Natural killer cell (primary cell): ENCODE results near the gene SLC8B1. TPM values are rescaled to one million over a fixed set of nuclear protein-coding genes. Genes with fewer than 3 reads are reported as not detected.
A peak's percentile ranks its signal among the peaks of the same experiment; 100 is the strongest.

ENCODE experiments used
- ATAC-seq, 3 donors: fragments of 150-1000 bp in 2 of 3; fragments of 200-7000 bp in 1 of 3; cut with Tn5 transposase; 1 replicate in 1 of 3; 2 replicates in 2 of 3; pipeline ENCODE4 v1.10.0; 2021; ENCODE audit warnings: mild to moderate bottlenecking in 2 of 3, moderate library complexity in 2 of 3
- DNase-seq, 2 donors: peaks; one replicate each; pipeline versions ENCODE4 v3.0.0 to v3.0.0-alpha.2; 2013 to 2021; ENCODE audit warnings: mixed read lengths in 1 of 2
- H3K27ac ChIP-seq: one replicate; pipeline ENCODE4 v1.5.1; 2013; ENCODE audit warnings: mild to moderate bottlenecking, low read length
- H3K27me3 ChIP-seq: one replicate; pipeline ENCODE4 v1.6.1; 2013; ENCODE audit warnings: low read length; ENCODE audit not compliant: control insufficient read depth, insufficient read depth
- H3K36me3 ChIP-seq: one replicate; pipeline ENCODE4 v1.6.1; 2013; ENCODE audit warnings: low read length; ENCODE audit not compliant: control insufficient read depth, insufficient read depth
- H3K4me1 ChIP-seq: one replicate; pipeline ENCODE4 v1.6.1; 2013; ENCODE audit warnings: low read length; ENCODE audit not compliant: control insufficient read depth, insufficient read depth
- H3K4me3 ChIP-seq: one replicate; pipeline ENCODE4 v1.5.1; 2013; ENCODE audit warnings: low read length
- H3K9me3 ChIP-seq: one replicate; pipeline ENCODE4 v1.6.1; 2013; ENCODE audit warnings: low read length; ENCODE audit not compliant: control insufficient read depth, insufficient read depth
- H3K27ac Mint-ChIP-seq, 2 donors: one replicate each; pipeline ENCODE4 v1.8.0; 2022; ENCODE audit warnings: mild to moderate bottlenecking in 2 of 2, mixed read lengths in 2 of 2, moderate library complexity in 1 of 2
- H3K27me3 Mint-ChIP-seq, 2 donors: one replicate each; pipeline ENCODE4 v1.8.0; 2022; ENCODE audit warnings: low read depth in 2 of 2, mixed read lengths in 2 of 2
- H3K36me3 Mint-ChIP-seq: one replicate; pipeline ENCODE4 v1.8.0; 2022; ENCODE audit warnings: mixed read lengths
- H3K4me1 Mint-ChIP-seq, 2 donors: one replicate each; pipeline ENCODE4 v1.8.0; 2022; ENCODE audit warnings: mixed read lengths in 2 of 2
- H3K4me3 Mint-ChIP-seq: one replicate; pipeline ENCODE4 v1.8.0; 2022; ENCODE audit warnings: mild to moderate bottlenecking, moderate library complexity, mixed read lengths
- H3K9me3 Mint-ChIP-seq, 2 donors: one replicate each; pipeline ENCODE4 v1.8.0; 2022; ENCODE audit warnings: mixed read lengths in 2 of 2
- WGBS: methylation state at CpG from one replicate; pipeline ENCODE4 v1.1.7; 2013; ENCODE audit warnings: missing lambda C conversion rate; ENCODE audit not compliant: insufficient coverage; 5-methylcytosine and 5-hydroxymethylcytosine counted together
- intact Hi-C: fragments of 100-400 bp; cut with micrococcal nuclease; formaldehyde crosslinking; loops from one replicate; pipeline ENCODE4 v1.14.2; 2022
- total RNA-seq, 4 donors: library from RNA; stranded (reverse); fragments of 120-200 nt in 1 of 4; gene quantifications; one replicate each; pipeline versions ENCODE4 v1.2.3 to v1.2.4, GENCODE V29; 2013 to 2022
- TF ChIP-seq, protein P1 (sequence below): fragments of 200-600 bp; IDR thresholded peaks from one replicate; pipeline ENCODE4 v1.8.0; 2022; ENCODE audit warnings: antibody characterized with exemption

The SLC8B1 gene
- total RNA-seq, 3 donors from 2014 or later (not counting 1 experiment from before 2014, with no cell fraction given): 26.1 to 34.4 (median 31.2) TPM

DNA sequence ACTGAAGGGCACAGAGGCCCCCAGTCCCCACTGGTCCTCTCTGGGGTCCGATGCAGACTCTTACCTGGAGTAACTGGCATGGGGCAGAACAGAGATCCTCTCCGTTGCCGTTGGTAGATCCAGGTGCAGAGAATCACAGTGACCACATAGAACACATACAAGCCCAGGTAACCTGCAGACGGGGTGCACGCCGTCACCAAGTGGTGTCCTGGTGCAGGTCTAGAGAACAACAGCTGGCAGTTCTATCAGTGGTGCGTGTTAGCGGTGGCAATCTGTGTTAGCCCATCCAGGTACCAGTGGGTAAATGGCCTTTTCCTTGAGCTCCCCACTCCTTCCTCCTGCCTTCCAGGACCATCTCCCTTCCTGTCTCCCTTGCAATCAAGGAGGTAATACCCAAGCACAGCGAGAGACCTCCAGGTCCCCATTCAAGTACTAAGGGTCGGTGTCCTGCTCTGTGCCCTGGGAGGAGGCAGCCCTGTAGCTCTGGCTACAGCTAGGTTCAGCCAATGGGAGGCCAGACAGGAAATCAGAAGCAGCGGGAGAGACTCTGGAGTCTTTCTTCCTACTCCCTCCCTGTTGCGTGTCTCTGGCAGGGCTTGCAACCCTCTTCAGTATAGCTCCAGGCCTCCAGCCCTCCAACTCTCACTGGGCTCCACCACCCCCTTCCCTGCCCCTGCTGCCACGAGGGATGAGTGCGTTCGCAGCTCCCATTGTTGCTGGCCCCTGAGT lies 15.8 kb downstream of the SLC8B1 start:
- peaks cover 36% of the 10 kb centered on the region for H3K36me3 ChIP-seq
- no peak overlapping the region for H3K4me3 ChIP-seq
- no peaks in the 10 kb centered on the region for H3K36me3 Mint-ChIP-seq
- no peaks in the 10 kb centered on the region for H3K4me1 ChIP-seq
- H3K27me3 Mint-ChIP-seq: no peaks in the 10 kb centered on the region
- peaks cover 7 to 12% of the 10 kb centered on the region in 2 donors for H3K4me1 Mint-ChIP-seq
- no peak overlapping the region for H3K4me3 Mint-ChIP-seq
- no peaks in the 10 kb centered on the region for H3K9me3 Mint-ChIP-seq
- WGBS: 99% methylated on average over 15 of the region's 15 CpGs
- no peaks in the 10 kb centered on the region for H3K27me3 ChIP-seq
- H3K9me3 ChIP-seq: no peaks in the 10 kb centered on the region
- TF ChIP-seq, protein P1, sequence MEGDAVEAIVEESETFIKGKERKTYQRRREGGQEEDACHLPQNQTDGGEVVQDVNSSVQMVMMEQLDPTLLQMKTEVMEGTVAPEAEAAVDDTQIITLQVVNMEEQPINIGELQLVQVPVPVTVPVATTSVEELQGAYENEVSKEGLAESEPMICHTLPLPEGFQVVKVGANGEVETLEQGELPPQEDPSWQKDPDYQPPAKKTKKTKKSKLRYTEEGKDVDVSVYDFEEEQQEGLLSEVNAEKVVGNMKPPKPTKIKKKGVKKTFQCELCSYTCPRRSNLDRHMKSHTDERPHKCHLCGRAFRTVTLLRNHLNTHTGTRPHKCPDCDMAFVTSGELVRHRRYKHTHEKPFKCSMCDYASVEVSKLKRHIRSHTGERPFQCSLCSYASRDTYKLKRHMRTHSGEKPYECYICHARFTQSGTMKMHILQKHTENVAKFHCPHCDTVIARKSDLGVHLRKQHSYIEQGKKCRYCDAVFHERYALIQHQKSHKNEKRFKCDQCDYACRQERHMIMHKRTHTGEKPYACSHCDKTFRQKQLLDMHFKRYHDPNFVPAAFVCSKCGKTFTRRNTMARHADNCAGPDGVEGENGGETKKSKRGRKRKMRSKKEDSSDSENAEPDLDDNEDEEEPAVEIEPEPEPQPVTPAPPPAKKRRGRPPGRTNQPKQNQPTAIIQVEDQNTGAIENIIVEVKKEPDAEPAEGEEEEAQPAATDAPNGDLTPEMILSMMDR: no peak
- H3K27ac Mint-ChIP-seq: no peak overlapping the region
- no peak for DNase-seq
- intact Hi-C loops: no loop called here
- ATAC-seq: no peak
- H3K27ac ChIP-seq: no peak overlapping the region

- Mint-ChIP-seq H3K27me3 (no peaks in the 10 kb centered on the region), H3K27ac (no peak overlapping the region), H3K9me3 (no peaks in the 10 kb centered on the region), H3K36me3 (no peaks in the 10 kb centered on the region), H3K4me1 (peaks cover 7 to 11% of the 10 kb centered on the region in 2 donors), H3K4me3 (no peak overlapping the region)
- H3K27me3 ChIP-seq: no peaks in the 10 kb centered on the region
- H3K36me3 ChIP-seq: peaks cover 38% of the 10 kb centered on the region
- ATAC-seq (peak in 1 of 3 donors; percentile 28), DNase-seq (no peak)
- no peak overlapping the region for H3K4me3 ChIP-seq
- H3K27ac ChIP-seq: no peak overlapping the region
- 98% methylated on average over 4 of the region's 4 CpGs for WGBS
- TF ChIP-seq, protein P1: no peak
- no peaks in the 10 kb centered on the region for H3K4me1 ChIP-seq
- H3K9me3 ChIP-seq: no peaks in the 10 kb centered on the region
- intact Hi-C loops: no loop called here
Observed at GRCh38 chr12:113318046-113318656, 16.8 kb downstream of the SLC8B1 start.

- no peaks in the 10 kb centered on the region for H3K9me3 ChIP-seq
- H3K27me3 ChIP-seq: no peaks in the 10 kb centered on the region
- intact Hi-C loops: no loop called here
- H3K4me1 ChIP-seq: no peaks in the 10 kb centered on the region
- Mint-ChIP-seq H3K4me1 (peaks cover 0 to under 1% of the 10 kb centered on the region in 2 donors), H3K9me3 (no peaks in the 10 kb centered on the region), H3K27me3 (no peaks in the 10 kb centered on the region), H3K4me3 (no peak overlapping the region), H3K27ac (no peak overlapping the region), H3K36me3 (no peaks in the 10 kb centered on the region)
- TF ChIP-seq, protein P1: no peak
- no peak overlapping the region for H3K27ac ChIP-seq
- ATAC-seq: no peak
- peaks cover 41% of the 10 kb centered on the region for H3K36me3 ChIP-seq
- no peak for DNase-seq
- WGBS: 98% methylated on average over 5 of the region's 6 CpGs
- no peak overlapping the region for H3K4me3 ChIP-seq
Observed at GRCh38 chr12:113317122-113317521, 17.8 kb downstream of the SLC8B1 start.
